Neural progenitor cell (in vitro differentiated cells): Measurements from ENCODE around the gene COL19A1. TPM values are rescaled to one million over a fixed set of nuclear protein-coding genes. Genes with fewer than 3 reads are reported as not detected.

Experiments
- DNase-seq: peaks from one replicate; pipeline ENCODE4 v3.0.0-alpha.2; 2016; ENCODE audit warnings: low spot score
- H2AFZ ChIP-seq: fragments of 200-600 bp; sonication (generic); replicated peaks from 2 replicates; pipeline ENCODE4 v1.6.1; 2016; ENCODE audit warnings: antibody characterized with exemption
- H3F3A ChIP-seq: fragments of 200-600 bp; sonication (generic); 2 replicates; pipeline ENCODE4 v1.6.1; 2016; ENCODE audit warnings: antibody characterized with exemption, low read depth
- H3K27ac ChIP-seq: fragments of 200-600 bp; sonication (generic); 2 replicates; pipeline ENCODE4 v1.5.1; 2016; ENCODE audit warnings: mild to moderate bottlenecking
- H3K27me3 ChIP-seq: fragments of 200-600 bp; sonication (generic); 2 replicates; pipeline ENCODE4 v1.6.1; 2016; ENCODE audit warnings: mild to moderate bottlenecking, moderate library complexity
- H3K36me3 ChIP-seq: fragments of 200-600 bp; sonication (generic); 2 replicates; pipeline ENCODE4 v1.5.1; 2016
- H3K4me1 ChIP-seq: fragments of 200-600 bp; sonication (generic); 2 replicates; pipeline ENCODE4 v1.6.1; 2016; ENCODE audit warnings: mixed run types
- H3K4me2 ChIP-seq: fragments of 200-600 bp; sonication (generic); 2 replicates; pipeline ENCODE4 v1.6.1; 2016
- H3K4me3 ChIP-seq: fragments of 200-600 bp; sonication (generic); 2 replicates; pipeline ENCODE4 v1.5.1; 2016
- H3K79me2 ChIP-seq: fragments of 200-600 bp; sonication (generic); 2 replicates; pipeline ENCODE4 v1.6.1; 2016; ENCODE audit warnings: low read depth
- H3K9ac ChIP-seq: fragments of 200-600 bp; sonication (generic); 2 replicates; pipeline ENCODE4 v1.6.1; 2016
- H3K9me3 ChIP-seq: fragments of 200-600 bp; sonication (generic); 2 replicates; pipeline ENCODE4 v1.5.1; 2016; ENCODE audit warnings: low read depth
- H4K20me1 ChIP-seq: fragments of 200-600 bp; sonication (generic); 2 replicates; pipeline ENCODE4 v1.6.1; 2016; ENCODE audit warnings: low read depth
- H3K27ac Mint-ChIP-seq: 3 replicates; pipeline ENCODE4 v1.8.0; 2021; ENCODE audit warnings: mixed read lengths
- H3K27me3 Mint-ChIP-seq: 2 replicates; pipeline ENCODE4 v1.8.0; 2022; ENCODE audit warnings: low read depth, mild to moderate bottlenecking, inconsistent platforms, moderate library complexity, mixed read lengths; ENCODE audit not compliant: insufficient read depth
- H3K36me3 Mint-ChIP-seq: 3 replicates; pipeline ENCODE4 v1.8.0; 2021; ENCODE audit warnings: mixed read lengths
- H3K4me1 Mint-ChIP-seq: 3 replicates; pipeline ENCODE4 v1.8.0; 2021; ENCODE audit warnings: mixed read lengths
- H3K4me3 Mint-ChIP-seq: 3 replicates; pipeline ENCODE4 v1.8.0; 2021; ENCODE audit warnings: mild to moderate bottlenecking, moderate library complexity, mixed read lengths
- H3K9me3 Mint-ChIP-seq: 3 replicates; pipeline ENCODE4 v1.8.0; 2020; ENCODE audit warnings: mixed read lengths
- CTCF ChIP-seq: fragments of 200-600 bp; sonication (generic); IDR thresholded peaks from 2 replicates; pipeline ENCODE4 v1.5.1; 2017; ENCODE audit warnings: antibody characterized with exemption, mild to moderate bottlenecking
- EZH2 ChIP-seq: fragments of 200-600 bp; sonication (generic); IDR thresholded peaks from 2 replicates; pipeline ENCODE4 v1.6.1; 2017; ENCODE audit warnings: antibody characterized with exemption, mild to moderate bottlenecking, moderate library complexity
- EZH2phosphoT487 ChIP-seq: fragments of 200-600 bp; sonication (generic); IDR thresholded peaks from 2 replicates; pipeline ENCODE4 v1.6.1; 2017; ENCODE audit warnings: antibody characterized with exemption
- total RNA-seq: library from RNA; depleted of rRNA; stranded (reverse); fragments of >200 nt; gene quantifications from 2 replicates; pipeline ENCODE4 v1.2.3, GENCODE V29; 2015; ENCODE audit warnings: low replicate concordance

The COL19A1 gene
- total RNA-seq, 1 donor from 2014 or later = not detected

GRCh38 chr6:70246118-70246517, 379.8 kb downstream of the COL19A1 start:
- Mint-ChIP-seq H3K36me3 (peaks cover 9% of the 10 kb centered on the region), H3K4me1 (no peaks in the 10 kb centered on the region), H3K9me3 (no peaks in the 10 kb centered on the region), H3K27me3 (no peaks in the 10 kb centered on the region), H3K27ac (no peak overlapping the region), H3K4me3 (no peak overlapping the region)
- no peaks in the 10 kb centered on the region for H3F3A ChIP-seq
- H3K27ac ChIP-seq = no peak overlapping the region
- no peak overlapping the region for H3K9ac ChIP-seq
- H4K20me1 ChIP-seq = no peaks in the 10 kb centered on the region
- H3K9me3 ChIP-seq = no peaks in the 10 kb centered on the region
- H3K4me2 ChIP-seq = no peak overlapping the region
- no peaks in the 10 kb centered on the region for H3K4me1 ChIP-seq
- DNase-seq = peak; percentile 5
- TF ChIP-seq EZH2phosphoT487 = no peak
- TF ChIP-seq CTCF = no peak
- no peak for TF ChIP-seq EZH2
- no peaks in the 10 kb centered on the region for H3K36me3 ChIP-seq
- no peaks in the 10 kb centered on the region for H3K79me2 ChIP-seq
- H2AFZ ChIP-seq = no peak overlapping the region
- H3K27me3 ChIP-seq = no peaks in the 10 kb centered on the region
- no peak overlapping the region for H3K4me3 ChIP-seq

GRCh38 chr6:70252604-70253003, 386.2 kb downstream of the COL19A1 start:
- DNase-seq = no peak
- H3K36me3 ChIP-seq = no peaks in the 10 kb centered on the region
- H2AFZ ChIP-seq = no peak overlapping the region
- H3K4me3 ChIP-seq = no peak overlapping the region
- no peaks in the 10 kb centered on the region for H3K9me3 ChIP-seq
- Mint-ChIP-seq H3K36me3 (peaks cover 21% of the 10 kb centered on the region), H3K9me3 (no peaks in the 10 kb centered on the region), H3K4me1 (peaks cover 4% of the 10 kb centered on the region), H3K27ac (no peak overlapping the region), H3K4me3 (no peak overlapping the region), H3K27me3 (no peaks in the 10 kb centered on the region)
- no peak overlapping the region for H3K27ac ChIP-seq
- H3K79me2 ChIP-seq = no peaks in the 10 kb centered on the region
- no peaks in the 10 kb centered on the region for H3K4me1 ChIP-seq
- no peak overlapping the region for H3K4me2 ChIP-seq
- TF ChIP-seq EZH2 (no peak), CTCF (no peak), EZH2phosphoT487 (no peak)
- no peaks in the 10 kb centered on the region for H3K27me3 ChIP-seq
- no peak overlapping the region for H3K9ac ChIP-seq
- H4K20me1 ChIP-seq = no peaks in the 10 kb centered on the region
- no peaks in the 10 kb centered on the region for H3F3A ChIP-seq

- no peaks in the 10 kb centered on the region for H3K27me3 Mint-ChIP-seq
- Histone ChIP-seq H2AFZ (no peak overlapping the region), H3F3A (no peaks in the 10 kb centered on the region), H3K27ac (no peak overlapping the region), H3K9me3 (no peaks in the 10 kb centered on the region), H4K20me1 (no peaks in the 10 kb centered on the region), H3K27me3 (no peaks in the 10 kb centered on the region), H3K4me3 (no peak overlapping the region), H3K36me3 (no peaks in the 10 kb centered on the region), H3K4me2 (no peak overlapping the region), H3K79me2 (no peaks in the 10 kb centered on the region), H3K9ac (no peak overlapping the region), H3K4me1 (no peaks in the 10 kb centered on the region)
- H3K9me3 Mint-ChIP-seq = no peaks in the 10 kb centered on the region
- no peak for DNase-seq
- H3K4me3 Mint-ChIP-seq = no peak overlapping the region
- H3K27ac Mint-ChIP-seq = no peak overlapping the region
- H3K4me1 Mint-ChIP-seq = peaks cover 16% of the 10 kb centered on the region
- peaks cover 17% of the 10 kb centered on the region for H3K36me3 Mint-ChIP-seq
- no peak for TF ChIP-seq EZH2
- TF ChIP-seq EZH2phosphoT487 = no peak
- TF ChIP-seq CTCF = no peak
Measured at GRCh38 chr6:70253923-70254322, 387.6 kb downstream of the COL19A1 start.

- no peak for DNase-seq
- Histone ChIP-seq H3K9me3 (no peaks in the 10 kb centered on the region), H3K4me3 (no peak overlapping the region), H3K27me3 (no peaks in the 10 kb centered on the region), H3K36me3 (no peaks in the 10 kb centered on the region), H3K79me2 (no peaks in the 10 kb centered on the region), H4K20me1 (no peaks in the 10 kb centered on the region), H3K27ac (no peak overlapping the region), H3K4me2 (no peak overlapping the region), H3F3A (no peaks in the 10 kb centered on the region), H3K4me1 (no peaks in the 10 kb centered on the region), H3K9ac (no peak overlapping the region), H2AFZ (no peak overlapping the region)
- H3K9me3 Mint-ChIP-seq = no peaks in the 10 kb centered on the region
- H3K4me1 Mint-ChIP-seq = peaks cover 21% of the 10 kb centered on the region
- peaks cover 16% of the 10 kb centered on the region for H3K36me3 Mint-ChIP-seq
- TF ChIP-seq EZH2 (no peak), CTCF (no peak), EZH2phosphoT487 (no peak)
- no peak overlapping the region for H3K27ac Mint-ChIP-seq
- H3K4me3 Mint-ChIP-seq = no peak overlapping the region
- H3K27me3 Mint-ChIP-seq = no peaks in the 10 kb centered on the region
Measured at GRCh38 chr6:70254784-70255183, 388.4 kb downstream of the COL19A1 start.
